ENCODE data around the gene PCNT. TPM values are rescaled to one million over a fixed set of nuclear protein-coding genes. Genes with fewer than 3 reads are reported as not detected.
A peak's percentile ranks its signal among the peaks of the same experiment; 100 is the strongest.

The PCNT gene
- total RNA-seq, 1 donor from 2014 or later: 11.1 TPM

GRCh38 chr21:46345861-46346260 is 21.9 kb downstream of the PCNT start:
- no peak overlapping the region for H3K4me3 ChIP-seq (ENCODE audit: low read depth, low read length)
- FAIRE-seq: no peak
- H3K36me3 ChIP-seq (ENCODE audit: control insufficient read depth, insufficient read depth, low read length): peaks cover 15% of the 10 kb centered on the region
- no peak for DNase-seq (ENCODE audit: low read depth)
- no peaks in the 10 kb centered on the region for H3K27me3 ChIP-seq (ENCODE audit: control insufficient read depth, insufficient read depth, low read length)
- TF ChIP-seq CTCF (IDR thresholded peaks at IDR 0.05; ENCODE audit: insufficient read depth, low read length, severe bottlenecking): no peak

- Histone ChIP-seq H3K36me3 (ENCODE audit: control insufficient read depth, insufficient read depth, low read length) (peaks cover 15% of the 10 kb centered on the region), H3K27me3 (ENCODE audit: control insufficient read depth, insufficient read depth, low read length) (no peaks in the 10 kb centered on the region), H3K4me3 (ENCODE audit: low read depth, low read length) (no peak overlapping the region)
- no peak for DNase-seq (ENCODE audit: low read depth)
- TF ChIP-seq CTCF (IDR thresholded peaks at IDR 0.05; ENCODE audit: insufficient read depth, low read length, severe bottlenecking): no peak
- peak; percentile 81 for FAIRE-seq
These were observed 22.6 kb downstream of the PCNT start for GRCh38 chr21:46346296-46347202.

DNA sequence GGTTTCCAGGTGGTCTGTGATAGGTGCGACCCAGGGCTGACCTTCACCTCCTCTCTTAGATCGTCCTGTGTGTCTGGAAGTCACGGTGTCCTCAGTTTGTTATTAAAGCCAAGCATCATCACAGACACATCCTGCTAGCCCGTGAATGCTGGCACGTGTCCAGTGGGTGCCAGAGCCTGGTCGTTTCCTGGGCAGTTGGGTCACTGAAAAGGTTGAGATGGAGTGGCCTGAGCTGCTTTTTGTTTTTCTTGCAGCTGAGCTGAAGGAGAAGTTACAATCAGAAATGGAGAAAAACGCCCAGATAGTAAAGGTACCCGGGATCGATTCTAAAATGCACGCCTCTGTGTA is 23.2 kb downstream of the PCNT start:
- peaks cover 16% of the 10 kb centered on the region for H3K36me3 ChIP-seq (ENCODE audit: control insufficient read depth, insufficient read depth, low read length)
- H3K27me3 ChIP-seq (ENCODE audit: control insufficient read depth, insufficient read depth, low read length): no peaks in the 10 kb centered on the region
- DNase-seq (ENCODE audit: low read depth) (no peak), FAIRE-seq (peak; percentile 40)
- no peak overlapping the region for H3K4me3 ChIP-seq (ENCODE audit: low read depth, low read length)
- no peak for TF ChIP-seq CTCF (IDR thresholded peaks at IDR 0.05; ENCODE audit: insufficient read depth, low read length, severe bottlenecking)

DNA sequence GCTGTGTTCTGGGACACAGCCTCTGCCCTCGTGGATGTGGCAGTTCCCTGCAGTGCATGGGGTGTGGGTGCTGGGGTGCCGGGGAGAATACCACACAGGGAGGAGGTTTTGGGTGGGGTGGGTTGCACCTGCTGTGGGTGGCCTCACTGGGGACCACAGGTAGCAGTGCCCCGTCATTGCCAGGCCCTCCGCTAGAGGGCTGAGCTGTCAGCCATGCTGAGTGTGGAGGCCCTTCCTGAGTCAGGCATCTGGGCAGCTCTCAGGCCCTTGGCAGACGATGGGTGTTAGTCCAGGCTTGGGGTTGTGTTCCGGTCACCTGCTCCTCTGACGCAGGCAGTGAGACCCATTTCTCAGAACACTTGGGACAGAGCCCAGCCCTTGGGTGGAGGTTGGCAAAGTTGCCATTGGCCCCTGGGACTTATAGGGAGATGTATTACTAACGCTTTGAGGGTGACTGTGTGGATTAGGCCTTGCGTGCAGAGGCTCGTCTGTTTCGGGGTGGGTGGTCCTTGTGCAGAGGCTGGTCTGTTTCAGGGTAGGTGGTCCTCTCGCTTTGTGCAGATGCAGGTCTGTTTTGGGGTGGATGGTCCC is 23.9 kb downstream of the PCNT start:
- FAIRE-seq (peak; percentile 75), DNase-seq (ENCODE audit: low read depth) (no peak)
- TF ChIP-seq CTCF (IDR thresholded peaks at IDR 0.05; ENCODE audit: insufficient read depth, low read length, severe bottlenecking): no peak
- Histone ChIP-seq H3K27me3 (ENCODE audit: control insufficient read depth, insufficient read depth, low read length) (no peaks in the 10 kb centered on the region), H3K36me3 (ENCODE audit: control insufficient read depth, insufficient read depth, low read length) (peaks cover 20% of the 10 kb centered on the region), H3K4me3 (ENCODE audit: low read depth, low read length) (no peak overlapping the region)

GRCh38 chr21:46349134-46349760 is 25.3 kb downstream of the PCNT start:
- Histone ChIP-seq H3K4me3 (ENCODE audit: low read depth, low read length) (no peak overlapping the region), H3K36me3 (ENCODE audit: control insufficient read depth, insufficient read depth, low read length) (peaks cover 28% of the 10 kb centered on the region), H3K27me3 (ENCODE audit: control insufficient read depth, insufficient read depth, low read length) (no peaks in the 10 kb centered on the region)
- DNase-seq (ENCODE audit: low read depth) (no peak), FAIRE-seq (peak; percentile 43)
- no peak for TF ChIP-seq CTCF (IDR thresholded peaks at IDR 0.05; ENCODE audit: insufficient read depth, low read length, severe bottlenecking)
